MCF 10A (cell line): ENCODE data around the gene SPSB1. TPM values are rescaled to one million over a fixed set of nuclear protein-coding genes. Genes with fewer than 3 reads are reported as not detected.

Source experiments
- BruUV-seq: library from RNA; stranded (reverse); fragments of 400-500 nt; replicated peaks from 2 replicates; lab custom pipeline; 2021; lab: Mats Ljungman, UMichigan
- CTCF ChIA-PET: fragments of 300-600 bp; sonication (Branson Sonifier 250); formaldehyde crosslinking; extraction: SDS; loops from one replicate; lab custom pipeline; 2021; ENCODE audit warnings: antibody characterized with exemption, inconsistent platforms; lab: Yijun Ruan, JAX
- POLR2A ChIA-PET: fragments of 300-600, 350-650 bp; sonication (Branson Sonifier 250); formaldehyde crosslinking; extraction: SDS; loops from one replicate; lab custom pipeline; 2020; ENCODE audit warnings: antibody characterized with exemption, inconsistent platforms; lab: Yijun Ruan, JAX
- DNase-seq: peaks from one replicate; pipeline ENCODE4 v3.0.0-alpha.2; 2018; ENCODE audit not compliant: unreplicated experiment
- H3K27ac Mint-ChIP-seq: one replicate; pipeline ENCODE4 v1.8.0; 2022; ENCODE audit warnings: mild to moderate bottlenecking, low read depth, mixed read lengths; ENCODE audit not compliant: unreplicated experiment
- H3K27me3 Mint-ChIP-seq: one replicate; pipeline ENCODE4 v1.8.0; 2022; ENCODE audit warnings: mixed read lengths; ENCODE audit not compliant: insufficient read depth, unreplicated experiment
- H3K36me3 Mint-ChIP-seq: one replicate; pipeline ENCODE4 v1.8.0; 2022; ENCODE audit warnings: mild to moderate bottlenecking, moderate library complexity, mixed read lengths; ENCODE audit not compliant: insufficient read depth, unreplicated experiment
- H3K4me1 Mint-ChIP-seq: one replicate; pipeline ENCODE4 v1.8.0; 2022; ENCODE audit warnings: mixed read lengths; ENCODE audit not compliant: insufficient read depth, unreplicated experiment
- H3K4me3 Mint-ChIP-seq: one replicate; pipeline ENCODE4 v1.8.0; 2022; ENCODE audit warnings: mild to moderate bottlenecking, moderate library complexity, mixed read lengths; ENCODE audit not compliant: unreplicated experiment
- H3K9me3 Mint-ChIP-seq: one replicate; pipeline ENCODE4 v1.8.0; 2022; ENCODE audit warnings: mixed read lengths; ENCODE audit not compliant: unreplicated experiment
- CTCF ChIP-seq: fragments of 200-600 bp; IDR thresholded peaks from one replicate; pipeline ENCODE4 v1.8.0; 2022; ENCODE audit warnings: antibody characterized with exemption, mild to moderate bottlenecking; ENCODE audit not compliant: unreplicated experiment
- intact Hi-C: fragments of 100-400 bp; cut with micrococcal nuclease; formaldehyde crosslinking; loops from 2 replicates; pipeline ENCODE4 v1.14.1; 2022
- total RNA-seq: library from RNA; stranded (reverse); gene quantifications from 2 replicates; pipeline ENCODE4 v1.2.3, GENCODE V29; 2022

Gene SPSB1
- total RNA-seq, 1 experiment from 2014 or later: 8.2 TPM

GRCh38 chr1:9388335-9389180 lies 95.9 kb downstream of the SPSB1 start:
- TF ChIP-seq CTCF: no peak
- H3K36me3 Mint-ChIP-seq: no peaks in the 10 kb centered on the region
- intact Hi-C loops: no loop called here
- H3K4me3 Mint-ChIP-seq: no peak overlapping the region
- no peaks in the 10 kb centered on the region for H3K9me3 Mint-ChIP-seq
- H3K4me1 Mint-ChIP-seq: peaks cover 16% of the 10 kb centered on the region
- H3K27me3 Mint-ChIP-seq: no peaks in the 10 kb centered on the region
- POLR2A ChIA-PET: interaction anchor here (0.9 to 1.0 kb wide), 2 partner anchors 10 to 40 kb away, joined by 3 read pairs; no protein-coding TSS in a partner anchor
- CTCF ChIA-PET: interaction anchor here (0.5 to 1.0 kb wide), 4 partner anchors 9 to 108 kb away, joined by 3 to 4 read pairs (median 3); no protein-coding TSS in a partner anchor
- BruUV-seq: no TSS peak
- H3K27ac Mint-ChIP-seq: no peak overlapping the region
- peak; percentile 55 for DNase-seq

DNA sequence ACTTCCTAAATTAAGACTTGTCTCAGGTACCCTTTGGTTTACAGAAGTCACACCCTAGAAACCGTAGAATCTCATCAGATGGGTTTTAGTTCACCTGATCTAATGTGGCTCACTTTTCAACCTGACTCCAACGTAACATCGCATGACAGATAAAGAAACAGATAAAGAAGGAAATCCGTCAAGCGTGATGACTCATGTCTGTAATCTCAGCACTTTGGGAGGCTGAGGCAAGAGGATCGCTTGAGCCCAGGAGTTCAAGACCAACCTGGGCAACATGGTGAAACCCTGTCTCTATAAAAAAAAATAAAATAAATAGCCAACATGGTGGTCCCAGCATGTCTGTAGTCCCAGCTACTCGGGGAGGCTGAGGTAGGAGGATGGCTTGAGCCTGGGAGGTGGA lies 97.3 kb downstream of the SPSB1 start:
- Mint-ChIP-seq H3K4me3 (no peak overlapping the region), H3K27me3 (no peaks in the 10 kb centered on the region), H3K27ac (no peak overlapping the region), H3K9me3 (peaks cover 1% of the 10 kb centered on the region), H3K36me3 (no peaks in the 10 kb centered on the region), H3K4me1 (peaks cover 10% of the 10 kb centered on the region)
- no peak for TF ChIP-seq CTCF
- intact Hi-C loops: no loop called here
- CTCF ChIA-PET: no interaction called here
- POLR2A ChIA-PET: interaction anchor here (0.9 kb wide), 1 partner anchor 11 kb away, joined by 3 read pairs; no protein-coding TSS in a partner anchor
- no peak for DNase-seq
- BruUV-seq: no TSS peak

- H3K4me3 Mint-ChIP-seq: no peak overlapping the region
- no TSS peak for BruUV-seq
- no peak for TF ChIP-seq CTCF
- ChIA-PET POLR2A (interaction anchor here (0.9 kb wide), 1 partner anchor 9 kb away, joined by 3 read pairs; no protein-coding TSS in a partner anchor), CTCF (no interaction called here)
- H3K4me1 Mint-ChIP-seq: no peaks in the 10 kb centered on the region
- DNase-seq: no peak
- peaks cover 7% of the 10 kb centered on the region for H3K9me3 Mint-ChIP-seq
- intact Hi-C loops: no loop called here
- no peaks in the 10 kb centered on the region for H3K27me3 Mint-ChIP-seq
- no peak overlapping the region for H3K27ac Mint-ChIP-seq
- no peaks in the 10 kb centered on the region for H3K36me3 Mint-ChIP-seq
Observed at GRCh38 chr1:9391620-9392019, 98.9 kb downstream of the SPSB1 start.

DNA sequence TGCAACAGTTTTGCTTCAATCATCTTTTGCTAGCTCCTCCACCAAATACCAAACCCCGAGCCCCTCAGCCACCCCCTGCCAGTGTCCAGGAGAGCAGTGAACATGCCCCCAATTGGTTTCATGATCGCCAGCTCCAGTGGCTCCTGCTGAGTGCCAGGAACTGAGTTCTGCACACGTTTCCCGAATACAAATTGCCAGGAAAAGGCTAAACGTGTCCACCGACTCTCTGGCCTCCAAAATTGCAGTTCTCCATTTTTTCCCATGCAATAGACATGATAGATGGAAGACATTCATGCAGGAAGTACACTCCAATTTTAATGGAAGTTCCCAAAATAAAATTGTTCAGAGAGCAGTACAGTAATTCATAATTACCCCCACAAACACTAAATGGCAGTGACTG lies 101.3 kb downstream of the SPSB1 start:
- Mint-ChIP-seq H3K36me3 (no peaks in the 10 kb centered on the region), H3K27me3 (no peaks in the 10 kb centered on the region), H3K4me3 (no peak overlapping the region), H3K9me3 (peaks cover 7% of the 10 kb centered on the region), H3K27ac (no peak overlapping the region), H3K4me1 (no peaks in the 10 kb centered on the region)
- no peak for DNase-seq
- no peak for TF ChIP-seq CTCF
- intact Hi-C loops: no loop called here
- BruUV-seq: no TSS peak
- ChIA-PET POLR2A (no interaction called here), CTCF (no interaction called here)
